NCI-H446 (cell line): ENCODE results near the gene OPHN1.
"Not testable (repeated sequence)": the region's sequence is repeated elsewhere in the genome, so short reads cannot be mapped to it uniquely, and the experiment has no call there.

Source experiments
- DNase-seq, 2 experiments: peaks; one replicate each; lab custom pipeline; 2025; lab: John Stamatoyannopoulos, UW

Gene OPHN1

DNA sequence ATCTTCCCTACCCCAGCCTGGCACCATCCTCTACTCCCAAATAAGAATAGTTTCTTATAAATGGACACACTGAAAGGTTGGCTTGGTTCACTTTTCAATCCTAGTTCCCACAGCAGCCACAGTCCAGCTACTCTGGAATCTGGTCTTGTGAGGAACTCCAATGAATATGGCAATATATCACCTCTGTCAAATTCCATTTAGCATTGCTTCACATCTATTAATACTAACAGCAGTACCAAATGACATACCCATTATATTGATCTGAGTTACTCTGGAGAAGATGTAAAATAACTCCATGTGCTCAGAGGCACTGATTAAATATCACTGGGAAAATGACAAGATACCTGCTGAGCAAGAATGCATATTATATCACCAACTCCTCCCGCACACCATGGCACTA lies 8.6 kb downstream of the OPHN1 start:
- DNase-seq, result no peak

DNA sequence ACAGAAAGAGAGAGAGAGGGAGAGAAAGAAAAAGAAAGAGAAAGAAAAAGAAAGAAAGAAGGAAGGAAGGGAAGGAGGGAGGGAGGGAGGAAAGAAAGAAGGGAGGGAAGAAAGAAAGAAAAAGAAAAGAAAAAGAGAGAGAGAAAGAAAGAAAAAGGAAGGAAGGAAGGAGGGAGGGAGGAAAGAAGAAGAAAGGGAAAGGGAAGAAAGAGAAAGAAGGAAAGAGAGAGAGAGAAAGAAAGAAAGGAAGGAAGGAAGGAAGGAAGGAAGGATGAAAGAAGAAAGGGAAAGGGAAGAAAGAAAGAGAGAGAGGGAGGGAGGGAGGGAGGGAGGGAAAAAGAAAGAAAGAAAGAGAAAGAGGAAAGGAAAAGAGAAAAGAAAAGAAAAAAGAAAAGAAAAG lies 10.8 kb downstream of the OPHN1 start:
- no peak for DNase-seq

DNA sequence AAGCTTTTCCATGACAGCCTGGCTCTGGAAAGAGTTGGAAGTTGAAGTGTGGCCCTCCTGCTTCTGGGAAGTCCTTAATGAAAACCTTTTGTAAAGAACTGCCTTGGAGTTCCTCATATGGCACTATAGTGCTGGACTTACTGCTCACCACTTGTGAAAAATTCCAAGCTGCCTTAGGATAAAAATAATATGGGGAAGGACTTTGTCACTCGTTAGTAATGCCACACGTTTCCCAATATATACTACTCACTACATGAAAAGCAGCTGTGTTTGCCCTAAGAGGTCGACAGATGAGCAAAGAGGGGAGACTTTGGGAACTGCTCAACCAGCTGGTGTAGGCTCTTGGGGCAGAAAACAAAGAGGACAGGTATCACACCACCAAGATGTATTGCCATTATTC lies 11.7 kb downstream of the OPHN1 start:
- no peak for DNase-seq

DNA sequence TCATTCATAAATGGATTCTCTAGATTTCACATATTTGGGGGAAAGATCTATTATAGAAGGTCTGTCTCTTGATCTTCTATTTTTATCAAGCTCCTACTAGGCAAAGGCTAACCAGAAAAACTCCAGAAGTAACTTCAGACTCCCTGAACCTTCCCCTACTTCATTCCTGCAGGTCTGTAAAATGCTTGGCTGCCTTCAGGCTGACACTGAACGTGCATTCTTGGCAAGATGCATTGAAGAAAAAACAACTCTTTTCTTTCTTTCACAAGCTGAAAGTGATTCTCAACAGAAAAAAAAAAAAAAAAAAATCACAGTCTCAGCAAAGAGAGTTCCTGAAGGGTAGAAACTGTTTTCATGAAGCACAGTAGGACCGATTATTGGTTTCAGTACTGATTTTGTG lies 12.7 kb downstream of the OPHN1 start:
- no peak for DNase-seq

- DNase-seq, result no peak
Observed at GRCh38 chrX:68419975-68420374, 13.3 kb downstream of the OPHN1 start.

- DNase-seq, result no peak
Observed at GRCh38 chrX:68417651-68418050, 15.6 kb downstream of the OPHN1 start.

GRCh38 chrX:68416592-68416991 lies 16.7 kb downstream of the OPHN1 start:
- no peak for DNase-seq

- DNase-seq, result no peak
Observed at GRCh38 chrX:68415316-68415715, 18.0 kb downstream of the OPHN1 start.

DNA sequence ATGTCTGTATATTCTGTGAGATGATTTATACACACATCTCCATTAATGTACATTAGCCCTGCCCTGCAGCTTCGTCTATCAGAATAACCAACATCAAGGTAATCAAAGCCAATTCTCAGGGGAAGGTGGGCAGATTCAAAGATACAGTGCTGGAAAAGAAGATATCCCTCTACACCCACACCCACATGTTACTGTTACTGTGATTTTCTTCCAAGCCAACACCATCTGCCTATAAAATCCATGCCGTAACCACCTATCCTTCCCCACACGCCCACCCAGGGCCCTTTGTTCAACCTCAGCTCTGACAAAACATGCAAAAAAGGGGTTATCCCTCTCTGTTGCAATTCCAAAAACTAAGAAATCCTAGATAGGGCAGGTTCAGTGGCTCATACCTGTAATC lies 20.0 kb downstream of the OPHN1 start:
- no peak for DNase-seq

GRCh38 chrX:68411729-68412128 lies 21.6 kb downstream of the OPHN1 start:
- no peak for DNase-seq

DNA sequence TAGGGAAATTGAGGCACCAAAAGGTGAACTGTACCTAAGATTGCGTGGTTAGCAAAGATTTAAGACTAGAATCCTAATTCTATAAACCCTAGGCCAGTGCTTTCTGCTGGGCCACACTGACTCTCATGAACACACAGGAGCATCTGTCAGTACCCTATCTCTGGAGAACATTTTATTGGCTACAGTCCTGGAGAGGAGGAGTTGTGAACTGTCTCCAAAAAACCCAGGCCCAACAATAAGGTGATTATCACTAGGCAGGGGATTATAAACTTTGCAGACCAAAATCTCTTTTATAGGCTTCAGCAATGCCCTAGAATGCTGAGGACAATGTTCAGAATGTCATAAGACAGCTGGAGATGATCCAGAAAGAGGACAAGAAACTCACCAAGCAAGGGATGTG lies 24.1 kb downstream of the OPHN1 start:
- no peak for DNase-seq

DNA sequence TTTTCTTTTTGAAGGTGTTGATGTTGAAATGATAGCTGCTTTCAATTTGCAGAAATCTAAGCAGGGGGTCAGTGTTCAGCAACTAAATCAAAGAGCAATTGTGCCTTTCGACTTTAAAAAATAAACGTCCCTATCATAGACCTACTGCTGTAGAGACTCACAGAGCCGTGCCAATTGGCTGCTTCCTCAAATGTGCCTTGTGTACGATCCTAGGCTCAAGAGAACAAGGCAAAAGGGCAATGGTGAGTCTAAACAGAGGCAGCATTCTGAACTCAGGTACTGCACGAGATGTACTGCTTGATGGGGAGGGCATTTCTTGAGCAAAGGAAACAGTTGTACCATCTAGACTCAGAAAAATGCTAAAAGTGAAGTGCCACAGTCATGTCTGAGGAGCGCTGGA lies 29.8 kb downstream of the OPHN1 start:
- DNase-seq, result no peak

GRCh38 chrX:68403038-68403437 lies 30.3 kb downstream of the OPHN1 start:
- no peak for DNase-seq

DNA sequence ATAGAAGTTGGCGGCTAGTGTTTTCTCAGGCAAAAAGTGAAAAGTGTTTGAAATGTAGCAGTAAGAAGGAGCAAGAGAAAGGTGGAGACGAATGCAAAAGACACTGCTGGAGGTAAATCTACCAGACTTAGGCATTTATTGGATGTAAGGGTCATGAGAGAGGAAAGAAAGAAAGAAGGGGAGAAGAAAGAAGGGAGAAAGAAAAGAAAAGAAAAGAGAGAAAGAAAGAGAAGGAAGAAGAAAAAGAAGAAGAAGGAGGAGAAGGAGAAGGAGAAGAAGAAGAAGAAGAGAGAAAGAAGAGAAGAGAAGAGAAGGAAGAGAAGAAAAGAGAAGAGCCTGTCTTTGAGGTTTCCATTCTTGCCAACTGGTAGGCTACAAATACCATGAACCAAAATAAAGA lies 31.2 kb downstream of the OPHN1 start:
- DNase-seq, result no peak

GRCh38 chrX:68398291-68398690 lies 35.0 kb downstream of the OPHN1 start:
- no peak for DNase-seq

DNA sequence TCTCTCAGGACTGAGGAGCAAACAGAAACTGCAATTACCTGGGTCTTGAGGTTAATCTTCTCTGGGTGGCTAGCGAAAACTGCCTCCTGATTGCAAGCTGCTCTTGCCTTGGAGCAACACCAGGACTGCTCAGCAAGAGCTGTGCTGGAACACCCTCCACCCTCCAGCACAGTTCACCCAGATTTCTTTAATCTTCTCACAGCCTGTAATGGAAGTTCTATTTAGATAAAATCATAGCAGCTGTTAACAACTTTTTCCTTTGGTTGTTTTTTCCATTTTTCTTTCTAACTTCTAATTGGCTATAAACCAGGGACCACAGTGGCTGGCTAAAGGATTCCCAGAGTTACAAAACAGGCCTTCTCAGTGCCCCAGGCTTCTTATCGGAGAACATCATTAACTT lies 36.3 kb downstream of the OPHN1 start:
- DNase-seq, result no peak

GRCh38 chrX:68389419-68389960 lies 43.8 kb downstream of the OPHN1 start:
- DNase-seq, result not testable (repeated sequence)

DNA sequence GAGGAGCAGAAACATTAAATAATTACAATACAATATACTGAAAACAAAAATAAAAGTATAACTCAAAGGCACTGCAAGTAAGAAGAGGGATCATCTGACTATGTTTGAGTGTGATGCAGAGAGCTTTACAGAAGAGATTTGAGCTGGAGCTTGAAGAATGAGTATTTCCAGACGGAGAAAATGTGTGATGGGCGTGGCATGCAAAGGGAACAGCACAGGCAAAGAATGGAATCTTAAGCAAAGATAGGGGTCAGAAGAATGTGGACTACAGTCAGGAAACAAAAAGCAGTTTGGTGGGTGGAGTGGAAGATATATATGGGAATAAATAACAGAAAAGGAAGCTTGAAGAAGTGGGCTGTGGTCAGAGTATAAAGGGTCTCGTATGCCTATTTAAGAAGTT lies 45.5 kb downstream of the OPHN1 start:
- DNase-seq, result no peak

DNA sequence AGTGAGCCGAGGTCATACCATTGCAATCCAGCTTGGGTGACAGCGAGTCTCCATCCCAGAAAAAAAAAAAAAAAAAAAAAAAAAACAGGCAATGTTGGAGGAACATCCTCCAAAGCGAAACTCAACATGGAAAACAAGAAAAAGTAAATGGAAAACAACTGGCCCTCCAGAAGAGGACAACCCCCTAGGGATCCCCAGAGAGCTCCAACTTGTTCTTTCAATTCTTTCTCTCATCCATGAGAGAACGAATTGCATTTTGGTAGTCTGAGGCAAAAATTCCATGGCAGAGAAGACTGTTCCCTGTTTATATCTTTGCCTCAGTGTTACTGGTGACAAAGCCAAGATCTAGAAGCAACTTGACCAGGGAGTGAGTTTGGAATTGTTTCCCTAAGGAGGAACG lies 49.8 kb downstream of the OPHN1 start:
- DNase-seq, result no peak

GRCh38 chrX:68377579-68377978 lies 55.7 kb downstream of the OPHN1 start:
- DNase-seq, result not testable (repeated sequence)

DNA sequence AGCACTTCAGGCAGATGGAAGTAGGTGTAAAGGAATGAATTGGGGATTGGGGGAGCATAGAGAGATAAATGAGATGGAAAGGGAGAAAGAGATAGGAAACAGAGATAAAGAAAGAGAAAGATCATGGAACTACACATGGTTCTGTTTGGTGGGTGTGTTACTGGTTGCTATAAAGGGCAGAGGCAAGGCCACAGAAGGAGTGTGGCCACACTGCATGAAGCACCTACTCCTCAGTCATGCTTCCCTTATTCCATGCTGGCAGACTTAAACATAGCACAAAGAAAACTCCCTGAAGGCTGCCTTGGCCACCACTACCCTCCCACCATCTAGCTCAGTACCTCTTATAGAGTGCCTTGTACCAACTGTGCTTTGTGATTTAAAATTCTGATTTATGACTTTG lies 56.9 kb downstream of the OPHN1 start:
- DNase-seq, result no peak

- DNase-seq, result no peak
Observed at GRCh38 chrX:68375803-68376202, 57.5 kb downstream of the OPHN1 start.

DNA sequence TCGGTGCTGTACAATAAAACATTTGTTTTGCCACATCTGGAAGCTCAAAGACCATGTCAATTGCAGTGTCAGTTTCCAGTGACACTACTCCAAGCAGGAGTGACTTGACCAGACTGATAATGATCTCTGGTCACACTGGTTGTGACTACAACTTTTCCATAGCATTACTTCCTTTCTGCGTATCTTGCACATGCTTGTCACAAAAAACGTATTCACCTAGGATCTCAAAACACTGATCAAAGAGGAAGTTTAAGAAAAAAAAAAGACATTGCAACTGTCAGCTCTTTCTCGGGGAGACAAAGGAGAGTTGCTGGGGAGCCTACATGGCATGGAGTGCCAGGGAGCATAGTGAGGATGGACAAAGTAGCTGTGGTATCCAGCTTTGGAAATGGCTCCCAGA lies 60.6 kb downstream of the OPHN1 start:
- DNase-seq, result no peak

- DNase-seq, result no peak
Observed at GRCh38 chrX:68369559-68369958, 63.7 kb downstream of the OPHN1 start.

GRCh38 chrX:68365341-68365740 lies 68.0 kb downstream of the OPHN1 start:
- no peak for DNase-seq
